ENCODE results near the gene SPCS1. TPM values are rescaled to one million over a fixed set of nuclear protein-coding genes. Genes with fewer than 3 reads are reported as not detected.

Gene SPCS1
- total RNA-seq, 1 donor from 2014 or later = 142 TPM

DNA sequence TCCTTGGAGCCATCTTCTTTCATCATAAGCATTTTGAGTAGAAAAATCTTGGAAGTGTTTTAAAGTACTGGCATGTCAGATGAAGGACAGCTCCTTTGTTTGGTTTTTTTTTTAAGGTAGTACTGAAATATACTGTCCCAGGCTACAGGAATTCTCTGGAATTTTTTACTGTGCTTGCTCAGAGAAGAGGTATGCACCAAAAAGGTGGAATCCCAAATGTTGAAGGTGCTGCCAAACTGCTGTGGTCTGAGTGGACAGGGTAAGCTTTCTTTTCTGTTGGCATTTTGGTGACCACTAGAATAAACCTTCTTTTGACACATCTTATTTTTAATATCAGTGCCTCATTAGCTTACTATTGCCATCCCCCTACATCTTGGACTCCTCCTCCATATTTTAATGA is 12.8 kb upstream of the SPCS1 start:
- H3K4me3 Mint-ChIP-seq = no peak overlapping the region
- Histone ChIP-seq H3K27me3 (no peaks in the 10 kb centered on the region), H3K9me3 (ENCODE audit: low read depth) (no peaks in the 10 kb centered on the region), H3K79me2 (ENCODE audit: low read depth) (peaks cover 36% of the 10 kb centered on the region), H3F3A (ENCODE audit: low read depth) (peaks cover 94% of the 10 kb centered on the region), H3K4me1 (no peaks in the 10 kb centered on the region), H2AFZ (replicated peaks) (no peak overlapping the region), H3K27ac (no peak overlapping the region), H4K20me1 (ENCODE audit: low read depth) (peaks cover 6% of the 10 kb centered on the region), H3K4me2 (no peak overlapping the region), H3K36me3 (peaks cover 29% of the 10 kb centered on the region), H3K4me3 (no peak overlapping the region), H3K9ac (no peak overlapping the region)
- H3K9me3 Mint-ChIP-seq = no peaks in the 10 kb centered on the region
- peaks cover 49% of the 10 kb centered on the region for H3K36me3 Mint-ChIP-seq
- DNase-seq (ENCODE audit: low spot score) = no peak
- no peak overlapping the region for H3K27ac Mint-ChIP-seq
- H3K27me3 Mint-ChIP-seq (ENCODE audit: insufficient read depth, low read depth) = no peaks in the 10 kb centered on the region
- TF ChIP-seq, protein P1, sequence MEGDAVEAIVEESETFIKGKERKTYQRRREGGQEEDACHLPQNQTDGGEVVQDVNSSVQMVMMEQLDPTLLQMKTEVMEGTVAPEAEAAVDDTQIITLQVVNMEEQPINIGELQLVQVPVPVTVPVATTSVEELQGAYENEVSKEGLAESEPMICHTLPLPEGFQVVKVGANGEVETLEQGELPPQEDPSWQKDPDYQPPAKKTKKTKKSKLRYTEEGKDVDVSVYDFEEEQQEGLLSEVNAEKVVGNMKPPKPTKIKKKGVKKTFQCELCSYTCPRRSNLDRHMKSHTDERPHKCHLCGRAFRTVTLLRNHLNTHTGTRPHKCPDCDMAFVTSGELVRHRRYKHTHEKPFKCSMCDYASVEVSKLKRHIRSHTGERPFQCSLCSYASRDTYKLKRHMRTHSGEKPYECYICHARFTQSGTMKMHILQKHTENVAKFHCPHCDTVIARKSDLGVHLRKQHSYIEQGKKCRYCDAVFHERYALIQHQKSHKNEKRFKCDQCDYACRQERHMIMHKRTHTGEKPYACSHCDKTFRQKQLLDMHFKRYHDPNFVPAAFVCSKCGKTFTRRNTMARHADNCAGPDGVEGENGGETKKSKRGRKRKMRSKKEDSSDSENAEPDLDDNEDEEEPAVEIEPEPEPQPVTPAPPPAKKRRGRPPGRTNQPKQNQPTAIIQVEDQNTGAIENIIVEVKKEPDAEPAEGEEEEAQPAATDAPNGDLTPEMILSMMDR (IDR thresholded peaks at IDR 0.05) = no peak
- TF ChIP-seq EZH2phosphoT487 (IDR thresholded peaks at IDR 0.05) (no peak), EZH2 (IDR thresholded peaks at IDR 0.05) (no peak)
- no peaks in the 10 kb centered on the region for H3K4me1 Mint-ChIP-seq

GRCh38 chr3:52694528-52695189 is 11.2 kb upstream of the SPCS1 start:
- no peak overlapping the region for H3K4me3 Mint-ChIP-seq
- H3K27me3 Mint-ChIP-seq (ENCODE audit: insufficient read depth, low read depth) = no peaks in the 10 kb centered on the region
- Histone ChIP-seq H3F3A (ENCODE audit: low read depth) (peaks cover 90% of the 10 kb centered on the region), H3K9me3 (ENCODE audit: low read depth) (no peaks in the 10 kb centered on the region), H3K27ac (no peak overlapping the region), H4K20me1 (ENCODE audit: low read depth) (no peaks in the 10 kb centered on the region), H3K4me3 (no peak overlapping the region), H3K79me2 (ENCODE audit: low read depth) (peaks cover 20% of the 10 kb centered on the region), H3K4me1 (no peaks in the 10 kb centered on the region), H3K4me2 (no peak overlapping the region), H2AFZ (replicated peaks) (no peak overlapping the region), H3K27me3 (no peaks in the 10 kb centered on the region), H3K36me3 (peaks cover 14% of the 10 kb centered on the region), H3K9ac (no peak overlapping the region)
- H3K27ac Mint-ChIP-seq = no peak overlapping the region
- DNase-seq (ENCODE audit: low spot score) = no peak
- H3K4me1 Mint-ChIP-seq = no peaks in the 10 kb centered on the region
- peaks cover 38% of the 10 kb centered on the region for H3K36me3 Mint-ChIP-seq
- no peaks in the 10 kb centered on the region for H3K9me3 Mint-ChIP-seq
- TF ChIP-seq, protein P1 (IDR thresholded peaks at IDR 0.05) = no peak
- TF ChIP-seq EZH2phosphoT487 (IDR thresholded peaks at IDR 0.05) (no peak), EZH2 (IDR thresholded peaks at IDR 0.05) (no peak)

- Histone ChIP-seq H3K79me2 (ENCODE audit: low read depth) (peaks cover 11% of the 10 kb centered on the region), H3K27me3 (no peaks in the 10 kb centered on the region), H3K4me2 (no peak overlapping the region), H2AFZ (replicated peaks) (no peak overlapping the region), H3F3A (ENCODE audit: low read depth) (peaks cover 83% of the 10 kb centered on the region), H3K4me1 (no peaks in the 10 kb centered on the region), H3K9me3 (ENCODE audit: low read depth) (no peaks in the 10 kb centered on the region), H4K20me1 (ENCODE audit: low read depth) (no peaks in the 10 kb centered on the region), H3K4me3 (no peak overlapping the region), H3K9ac (no peak overlapping the region), H3K36me3 (peaks cover 10% of the 10 kb centered on the region), H3K27ac (peak overlapping the region; percentile 55)
- Mint-ChIP-seq H3K36me3 (peaks cover 30% of the 10 kb centered on the region), H3K27me3 (ENCODE audit: insufficient read depth, low read depth) (no peaks in the 10 kb centered on the region), H3K27ac (no peak overlapping the region), H3K9me3 (no peaks in the 10 kb centered on the region), H3K4me1 (no peaks in the 10 kb centered on the region), H3K4me3 (no peak overlapping the region)
- TF ChIP-seq EZH2phosphoT487 (IDR thresholded peaks at IDR 0.05) (no peak), EZH2 (IDR thresholded peaks at IDR 0.05) (no peak)
- TF ChIP-seq, protein P1 (IDR thresholded peaks at IDR 0.05) = no peak
- no peak for DNase-seq (ENCODE audit: low spot score)
Observed at GRCh38 chr3:52695798-52696671, 9.9 kb upstream of the SPCS1 start.

Data from neural progenitor cell (in vitro differentiated cells).